ENCODE results near the gene IGSF1. TPM values are rescaled to one million over a fixed set of nuclear protein-coding genes. Genes with fewer than 3 reads are reported as not detected.

IGSF1 gene
- total RNA-seq, 4 donors from 2014 or later: 0.63 to 2.0 (median 1.2) TPM

DNA sequence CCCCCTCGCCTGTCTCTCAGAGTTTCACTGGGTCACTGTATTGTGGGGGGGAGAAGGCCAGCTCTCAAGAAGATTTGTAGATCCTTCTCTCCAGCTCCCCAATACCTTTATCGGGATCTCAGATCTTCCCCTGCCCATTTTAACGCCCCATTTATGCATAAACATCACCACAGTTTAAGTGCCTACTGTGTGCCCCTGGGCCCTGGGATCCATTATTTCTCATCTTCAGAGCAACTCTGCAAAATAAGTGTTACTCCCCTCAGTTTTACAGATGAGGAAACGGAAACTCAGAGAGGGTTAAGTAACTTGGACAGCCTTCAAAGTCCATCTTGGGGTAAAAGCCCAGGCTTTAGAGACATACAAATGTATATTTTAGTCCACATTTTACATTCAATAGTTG, 421 bp upstream of the IGSF1 start:
- DNase-seq (ENCODE audit: low spot score) (no peak), ATAC-seq (ENCODE audit: low FRiP score) (no peak)
- TF ChIP-seq, protein P1, sequence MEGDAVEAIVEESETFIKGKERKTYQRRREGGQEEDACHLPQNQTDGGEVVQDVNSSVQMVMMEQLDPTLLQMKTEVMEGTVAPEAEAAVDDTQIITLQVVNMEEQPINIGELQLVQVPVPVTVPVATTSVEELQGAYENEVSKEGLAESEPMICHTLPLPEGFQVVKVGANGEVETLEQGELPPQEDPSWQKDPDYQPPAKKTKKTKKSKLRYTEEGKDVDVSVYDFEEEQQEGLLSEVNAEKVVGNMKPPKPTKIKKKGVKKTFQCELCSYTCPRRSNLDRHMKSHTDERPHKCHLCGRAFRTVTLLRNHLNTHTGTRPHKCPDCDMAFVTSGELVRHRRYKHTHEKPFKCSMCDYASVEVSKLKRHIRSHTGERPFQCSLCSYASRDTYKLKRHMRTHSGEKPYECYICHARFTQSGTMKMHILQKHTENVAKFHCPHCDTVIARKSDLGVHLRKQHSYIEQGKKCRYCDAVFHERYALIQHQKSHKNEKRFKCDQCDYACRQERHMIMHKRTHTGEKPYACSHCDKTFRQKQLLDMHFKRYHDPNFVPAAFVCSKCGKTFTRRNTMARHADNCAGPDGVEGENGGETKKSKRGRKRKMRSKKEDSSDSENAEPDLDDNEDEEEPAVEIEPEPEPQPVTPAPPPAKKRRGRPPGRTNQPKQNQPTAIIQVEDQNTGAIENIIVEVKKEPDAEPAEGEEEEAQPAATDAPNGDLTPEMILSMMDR (IDR thresholded peaks at IDR 0.05): no peak

DNA sequence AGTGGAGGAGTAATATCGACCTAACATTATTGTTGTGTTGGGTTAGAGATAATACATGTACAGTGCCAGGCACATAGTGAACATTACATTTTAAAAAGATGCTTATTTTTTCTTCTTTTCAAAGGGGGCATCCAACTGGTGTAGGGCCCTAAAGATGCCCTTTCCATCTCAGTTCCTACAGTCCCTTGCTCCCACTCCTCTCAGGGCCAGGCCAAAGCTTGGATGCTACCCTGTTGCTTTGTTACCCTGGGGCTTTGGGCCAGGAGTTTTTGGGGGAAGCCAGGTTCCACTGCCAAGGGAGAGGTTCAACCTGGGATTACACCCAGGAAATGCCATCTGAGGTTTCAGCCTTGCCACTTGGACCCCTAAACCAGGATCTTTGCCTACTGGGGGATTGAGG, 918 bp downstream of the IGSF1 start:
- no peak for ATAC-seq (ENCODE audit: low FRiP score)
- TF ChIP-seq, protein P1 (IDR thresholded peaks at IDR 0.05): no peak

DNA sequence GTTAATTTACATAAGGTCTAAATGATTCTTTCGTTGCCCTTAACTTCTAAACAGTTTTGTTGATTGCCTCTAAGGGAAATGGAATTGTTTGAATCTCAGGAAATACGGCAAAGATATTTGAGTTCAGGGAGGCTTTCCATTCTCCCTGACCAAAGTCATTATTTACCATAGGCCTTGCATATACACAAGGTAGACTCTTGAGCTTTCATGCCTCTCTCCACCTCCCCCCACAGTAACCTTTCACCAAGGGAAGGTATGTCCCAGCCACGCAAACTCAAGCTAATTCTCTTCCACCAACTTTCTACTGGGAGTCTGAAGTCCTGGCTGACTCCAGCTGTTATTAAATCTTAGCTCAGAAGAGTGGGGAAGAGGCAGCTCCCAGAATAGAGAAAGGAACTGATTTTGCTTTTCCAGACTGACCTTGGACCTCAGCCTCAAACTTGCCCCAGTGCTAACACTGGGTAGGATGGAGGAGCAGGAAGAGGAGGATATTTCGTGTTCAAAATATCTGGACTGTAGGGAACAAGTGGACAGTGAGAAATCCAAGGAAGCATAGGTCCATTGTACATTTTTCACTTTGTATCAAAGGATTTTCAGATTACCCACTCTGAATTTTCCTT, 1.4 kb downstream of the IGSF1 start:
- no peak for ATAC-seq (ENCODE audit: low FRiP score)
- no peak for DNase-seq (ENCODE audit: low spot score)
- TF ChIP-seq, protein P1 (IDR thresholded peaks at IDR 0.05): no peak

More for the DNA sequence above, 918 bp downstream of the IGSF1 start:
- no peak for DNase-seq (ENCODE audit: low spot score)

DNA sequence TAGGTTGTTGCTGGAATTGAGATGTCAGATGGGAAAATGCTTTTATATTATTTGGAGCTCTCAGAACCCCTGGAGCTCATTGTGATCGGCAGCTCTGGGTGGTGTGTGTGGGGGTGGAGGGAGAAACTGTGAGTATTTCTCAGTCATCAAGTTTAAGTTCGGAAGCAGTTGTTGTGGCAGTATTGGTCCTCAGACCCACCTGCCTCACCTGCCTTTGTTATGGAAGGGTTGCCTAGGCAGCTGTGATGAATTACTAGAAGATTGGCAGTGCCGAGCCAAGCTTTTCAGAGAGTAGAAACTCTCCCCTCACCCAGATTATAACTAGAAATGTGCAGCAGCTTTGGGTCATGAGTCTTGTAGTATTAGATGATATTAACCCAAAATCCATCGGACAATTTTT, 9.5 kb downstream of the IGSF1 start:
- no peak for DNase-seq (ENCODE audit: low spot score)
- no peak for ATAC-seq (ENCODE audit: low FRiP score)
- TF ChIP-seq, protein P1 (IDR thresholded peaks at IDR 0.05): no peak

DNA sequence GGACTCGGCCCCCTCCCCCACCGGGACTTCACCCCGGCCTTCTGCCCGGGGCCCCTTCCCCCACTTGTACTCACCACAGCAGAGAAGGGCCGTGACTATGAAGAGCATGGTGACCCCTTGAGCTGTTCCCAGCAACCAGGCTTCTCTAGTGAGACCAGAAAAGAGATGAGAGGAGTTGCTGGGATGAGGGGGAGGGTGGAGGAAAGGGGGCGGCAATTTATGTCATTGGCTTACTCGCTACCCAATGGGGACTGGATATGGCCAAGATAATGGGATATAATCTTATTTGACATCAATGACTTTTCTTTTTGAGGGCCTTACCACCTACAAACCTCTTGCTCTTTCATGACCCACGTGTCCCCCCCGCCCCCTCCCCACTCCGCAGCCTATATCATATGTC, 9.9 kb downstream of the IGSF1 start:
- TF ChIP-seq, protein P1 (IDR thresholded peaks at IDR 0.05): no peak
- no peak for ATAC-seq (ENCODE audit: low FRiP score)

DNA sequence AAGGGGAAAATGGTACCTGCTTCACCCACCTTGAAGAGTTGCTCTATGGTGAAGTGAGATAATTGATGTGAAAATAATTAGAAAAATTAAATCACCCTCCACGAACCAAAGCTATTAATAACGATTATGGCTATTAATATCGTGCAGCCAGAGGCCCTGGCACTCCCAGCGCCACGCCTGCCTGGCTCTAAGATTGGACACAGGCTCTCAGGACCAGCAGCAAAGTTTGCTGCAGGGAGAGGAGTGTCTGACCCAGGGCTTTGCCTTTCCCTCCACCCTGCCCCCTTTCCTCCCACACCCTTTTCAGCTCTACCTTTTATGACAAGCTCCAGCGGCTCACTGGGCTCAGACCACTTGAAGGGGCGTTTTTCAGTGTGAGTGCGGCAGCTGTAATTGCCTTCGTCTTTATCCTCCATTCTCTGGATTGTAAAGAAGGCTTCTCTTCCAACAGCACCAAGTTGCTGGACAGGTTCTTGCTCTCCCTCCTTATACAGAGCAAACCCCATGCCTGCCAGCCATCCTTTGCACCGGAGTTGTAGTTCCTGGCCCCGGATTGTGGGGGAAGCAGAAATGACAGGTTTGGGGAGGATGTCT, 11.5 kb downstream of the IGSF1 start:
- ATAC-seq (ENCODE audit: low FRiP score) (no peak), DNase-seq (ENCODE audit: low spot score) (no peak)
- TF ChIP-seq, protein P1 (IDR thresholded peaks at IDR 0.05): no peak

More for the DNA sequence above, 9.9 kb downstream of the IGSF1 start:
- no peak for DNase-seq (ENCODE audit: low spot score)

DNA sequence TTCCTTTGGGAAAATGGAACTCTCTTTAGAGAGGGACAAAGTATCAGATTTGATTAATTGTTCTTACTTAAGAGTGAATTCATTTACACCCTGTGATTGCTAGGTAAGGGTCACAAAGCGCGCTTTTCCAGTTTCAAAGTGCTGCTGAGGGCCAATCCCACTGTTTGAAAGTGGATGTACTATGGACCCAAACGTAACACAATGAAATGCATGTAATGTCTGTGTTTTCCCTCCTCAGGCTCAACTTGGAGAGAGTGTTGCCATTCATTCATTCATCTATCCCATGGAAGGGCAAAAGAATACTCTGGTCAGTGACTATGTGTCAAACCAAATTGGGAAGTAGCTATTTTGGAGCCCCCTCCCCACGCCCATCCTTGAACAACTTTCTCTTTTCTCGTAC, 16.1 kb downstream of the IGSF1 start:
- TF ChIP-seq, protein P1 (IDR thresholded peaks at IDR 0.05): no peak
- no peak for ATAC-seq (ENCODE audit: low FRiP score)
- DNase-seq (ENCODE audit: low spot score): no peak
